Thyroid gland (tissue), 4 donors: Measurements from ENCODE around the gene NDRG3. TPM values are rescaled to one million over a fixed set of nuclear protein-coding genes. Genes with fewer than 3 reads are reported as not detected.

Source experiments
- DNase-seq, 2 donors: peaks; one replicate each; pipeline ENCODE4 v3.0.0-alpha.2; 2019
- H3K27ac ChIP-seq, 3 donors: fragments of 200-600 bp; sonication (generic); 1 replicate in 2 of 3; 2 replicates in 1 of 3; pipeline ENCODE4 v1.5.1; 2016 to 2019; ENCODE audit warnings: mild to moderate bottlenecking in 1 of 3, moderate library complexity in 1 of 3
- H3K27me3 ChIP-seq: fragments of 200-600 bp; sonication (generic); one replicate; pipeline ENCODE4 v1.5.1; 2019
- H3K36me3 ChIP-seq, 2 donors: fragments of 200-600 bp; sonication (generic); one replicate each; pipeline ENCODE4 v1.5.1; 2016 to 2019
- H3K4me1 ChIP-seq, 2 donors: fragments of 200-600 bp; sonication (generic); one replicate each; pipeline ENCODE4 v1.5.1; 2017 to 2019
- H3K4me3 ChIP-seq, 3 donors: fragments of 200-600 bp; sonication (generic); replicated peaks in 1 of 3; 1 replicate in 2 of 3; 2 replicates in 1 of 3; pipeline ENCODE4 v1.5.1; 2016; ENCODE audit warnings: mild to moderate bottlenecking in 1 of 3
- H3K9me3 ChIP-seq: fragments of 200-600 bp; sonication (generic); one replicate; pipeline ENCODE4 v1.5.1; 2017
- POLR2A ChIP-seq, 2 donors: fragments of 450-650 bp; IDR thresholded peaks; one replicate each; pipeline ENCODE4 v1.6.1; 2017; ENCODE audit warnings: antibody characterized with exemption in 2 of 2, mild to moderate bottlenecking in 2 of 2, moderate library complexity in 1 of 2
- WGBS, 2 donors: methylation state at CpG; one replicate each; pipeline ENCODE4 v1.1.5; 2017; 5-methylcytosine and 5-hydroxymethylcytosine counted together
- intact Hi-C: fragments of 100-400 bp; cut with DNase I; formaldehyde crosslinking; loops from one replicate; pipeline ENCODE4 v1.15.1; 2023
- total RNA-seq, 4 donors: library from RNA; depleted of rRNA; stranded (reverse); fragments of >200 nt; gene quantifications; one replicate each; pipeline ENCODE4 v1.2.3, GENCODE V29; 2016
- TF ChIP-seq, protein P1 (sequence below), 6 experiments: fragments of 200-600 bp in 3 of 6; fragments of 450-650 bp in 3 of 6; sonication (generic) in 3 of 6; IDR thresholded peaks; one replicate each; pipeline ENCODE4 v1.5.1; 2016 to 2019; ENCODE audit warnings: antibody characterized with exemption in 6 of 6, mild to moderate bottlenecking in 2 of 6, inconsistent platforms in 1 of 6, moderate library complexity in 1 of 6

The NDRG3 gene
- 10 to 100 TPM; 14.6 to 32.1 (median 27.9) TPM for total RNA-seq

DNA sequence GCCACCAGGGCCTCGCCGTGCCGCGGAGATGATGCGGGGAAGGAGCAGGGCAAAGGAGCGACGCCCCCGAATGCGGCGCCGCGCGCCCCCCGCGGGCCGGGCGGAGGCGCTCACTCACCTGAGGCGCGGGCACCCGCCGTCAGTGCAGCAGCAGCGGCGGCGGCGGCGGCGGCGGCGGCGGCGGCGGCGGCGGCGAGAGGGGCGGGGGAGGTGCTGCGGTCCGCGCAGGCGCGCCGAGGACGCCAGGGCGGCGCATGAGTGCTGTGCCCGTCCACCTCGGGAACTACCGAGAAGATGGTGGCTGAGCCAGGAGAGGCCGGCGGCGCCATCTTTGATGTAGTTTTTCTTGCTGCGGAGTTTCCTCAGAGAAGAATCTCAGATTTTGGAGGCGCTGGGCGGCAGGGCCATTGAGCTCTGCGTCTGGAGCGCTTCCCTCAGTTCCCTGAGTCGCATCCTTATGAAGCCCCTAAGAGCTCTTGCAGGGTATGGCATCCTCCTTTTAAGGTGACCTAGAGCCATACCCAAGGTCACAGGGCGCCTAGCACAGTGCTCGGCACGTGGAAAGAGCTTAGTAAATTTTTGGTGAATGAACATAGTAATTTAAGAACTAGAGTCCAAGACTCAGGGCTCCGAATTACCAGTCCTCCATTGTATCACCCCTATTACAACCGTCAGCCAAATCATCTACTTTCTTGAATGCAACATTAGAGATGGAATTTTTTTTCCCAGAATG, at the start of gene NDRG3:
TSS of gene NDRG3 (minus strand) at position 164 of the 733 bp plus-strand sequence. CDS start 24,355 bp downstream, outside the sequence.
- Histone ChIP-seq H3K4me1 (peaks cover 5 to 8% of the 10 kb centered on the region in 2 donors), H3K27me3 (no peaks in the 10 kb centered on the region), H3K36me3 (no peaks in the 10 kb centered on the region), H3K9me3 (no peaks in the 10 kb centered on the region), H3K4me3 (peak within 1 kb of the TSS; percentile 64 to 95 (median 79)), H3K27ac (peak within 1 kb of the TSS in 2 of 3 donors; percentile 47 to 73)
- intact Hi-C loops: no loop called here
- WGBS, 2 donors: 35 to 61% methylated on average over 5 to 6 of the region's 63 CpGs
- TF ChIP-seq, protein P1, sequence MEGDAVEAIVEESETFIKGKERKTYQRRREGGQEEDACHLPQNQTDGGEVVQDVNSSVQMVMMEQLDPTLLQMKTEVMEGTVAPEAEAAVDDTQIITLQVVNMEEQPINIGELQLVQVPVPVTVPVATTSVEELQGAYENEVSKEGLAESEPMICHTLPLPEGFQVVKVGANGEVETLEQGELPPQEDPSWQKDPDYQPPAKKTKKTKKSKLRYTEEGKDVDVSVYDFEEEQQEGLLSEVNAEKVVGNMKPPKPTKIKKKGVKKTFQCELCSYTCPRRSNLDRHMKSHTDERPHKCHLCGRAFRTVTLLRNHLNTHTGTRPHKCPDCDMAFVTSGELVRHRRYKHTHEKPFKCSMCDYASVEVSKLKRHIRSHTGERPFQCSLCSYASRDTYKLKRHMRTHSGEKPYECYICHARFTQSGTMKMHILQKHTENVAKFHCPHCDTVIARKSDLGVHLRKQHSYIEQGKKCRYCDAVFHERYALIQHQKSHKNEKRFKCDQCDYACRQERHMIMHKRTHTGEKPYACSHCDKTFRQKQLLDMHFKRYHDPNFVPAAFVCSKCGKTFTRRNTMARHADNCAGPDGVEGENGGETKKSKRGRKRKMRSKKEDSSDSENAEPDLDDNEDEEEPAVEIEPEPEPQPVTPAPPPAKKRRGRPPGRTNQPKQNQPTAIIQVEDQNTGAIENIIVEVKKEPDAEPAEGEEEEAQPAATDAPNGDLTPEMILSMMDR (IDR thresholded peaks at IDR 0.05): peak in 2 of 6 experiments; percentile 12 to 29
- peak in 1 of 2 donors; percentile 46 for TF ChIP-seq POLR2A (IDR thresholded peaks at IDR 0.05)
- DNase-seq: peak; percentile 96

DNA sequence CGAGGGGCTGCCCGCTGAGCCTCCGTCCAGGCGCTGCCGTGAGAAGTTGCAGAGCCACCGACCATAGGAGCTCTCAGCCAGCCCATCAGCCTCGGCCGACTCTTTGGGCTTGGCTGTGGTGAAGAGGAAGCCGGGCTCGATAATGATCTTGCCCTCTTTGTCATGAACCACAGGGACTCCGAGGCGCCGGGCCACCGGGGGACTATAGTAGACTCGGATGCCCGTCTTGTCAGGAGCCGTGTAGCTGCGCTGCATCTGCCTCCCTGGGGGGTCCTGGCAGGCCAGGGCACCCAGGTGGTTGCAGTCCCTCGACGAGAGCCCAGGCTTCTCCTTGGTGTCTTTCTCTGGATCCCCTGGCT, 48.2 kb upstream of the NDRG3 start:
- Histone ChIP-seq H3K36me3 (peaks cover 49 to 50% of the 10 kb centered on the region in 2 donors), H3K27ac (no peak overlapping the region), H3K9me3 (no peaks in the 10 kb centered on the region), H3K4me3 (no peak overlapping the region), H3K4me1 (peaks cover 0 to 19% of the 10 kb centered on the region in 2 donors), H3K27me3 (no peaks in the 10 kb centered on the region)
- TF ChIP-seq POLR2A (IDR thresholded peaks at IDR 0.05): no peak
- TF ChIP-seq, protein P1 (IDR thresholded peaks at IDR 0.05): no peak
- 89 to 97% methylated on average over 6 to 15 of the region's 20 CpGs for WGBS, 2 donors
- intact Hi-C loops: no loop called here
- DNase-seq: no peak

DNA sequence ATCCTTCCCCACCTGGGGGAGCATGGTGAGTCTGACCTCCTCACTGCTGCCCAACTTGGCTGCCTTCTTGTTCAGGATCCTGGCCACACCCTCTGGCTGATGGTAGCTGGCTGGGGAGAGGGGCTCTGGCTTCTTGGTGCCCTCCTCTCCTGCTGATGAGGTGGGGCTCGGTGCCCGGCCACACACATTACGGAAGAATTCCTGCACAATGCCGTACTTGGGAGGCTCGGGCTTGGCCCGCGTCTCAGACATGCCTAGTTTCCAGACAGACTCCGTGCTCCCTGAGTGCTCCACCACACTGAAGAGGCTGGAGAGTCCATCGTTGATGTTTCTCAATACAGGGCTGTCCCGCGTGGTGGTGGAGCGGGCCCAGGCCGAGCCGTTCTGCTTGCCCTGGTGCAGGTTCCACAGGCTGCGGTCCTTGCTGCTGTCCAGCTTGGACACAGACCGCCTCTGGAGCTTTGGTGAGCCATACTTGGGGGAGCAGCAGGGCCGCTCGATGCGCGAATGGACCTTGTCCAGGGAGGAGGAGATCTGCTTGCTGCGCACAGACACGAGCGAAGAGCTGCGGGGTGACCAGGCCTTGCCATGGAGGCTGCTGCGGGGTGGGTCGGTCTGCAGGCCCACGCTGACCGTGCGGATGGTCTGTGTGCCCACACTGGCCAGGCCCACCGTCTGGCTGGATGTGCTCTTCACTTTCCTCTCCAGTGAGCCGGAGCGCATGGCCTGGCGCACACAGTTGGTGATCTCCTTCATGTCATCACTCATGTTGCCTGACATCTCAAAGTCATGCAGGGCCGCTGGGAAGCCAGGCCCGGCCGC, 47.6 kb upstream of the NDRG3 start:
- intact Hi-C loops: no loop called here
- no peak for DNase-seq
- Histone ChIP-seq H3K9me3 (no peaks in the 10 kb centered on the region), H3K36me3 (peaks cover 43 to 47% of the 10 kb centered on the region in 2 donors), H3K27ac (peak overlapping the region; percentile 73 to 75 (median 74)), H3K4me3 (no peak overlapping the region), H3K27me3 (no peaks in the 10 kb centered on the region), H3K4me1 (peaks cover 0 to 20% of the 10 kb centered on the region in 2 donors)
- 93 to 95% methylated on average over 7 to 31 of the region's 36 CpGs for WGBS, 2 donors
- TF ChIP-seq POLR2A (IDR thresholded peaks at IDR 0.05): no peak
- TF ChIP-seq, protein P1 (IDR thresholded peaks at IDR 0.05): no peak

DNA sequence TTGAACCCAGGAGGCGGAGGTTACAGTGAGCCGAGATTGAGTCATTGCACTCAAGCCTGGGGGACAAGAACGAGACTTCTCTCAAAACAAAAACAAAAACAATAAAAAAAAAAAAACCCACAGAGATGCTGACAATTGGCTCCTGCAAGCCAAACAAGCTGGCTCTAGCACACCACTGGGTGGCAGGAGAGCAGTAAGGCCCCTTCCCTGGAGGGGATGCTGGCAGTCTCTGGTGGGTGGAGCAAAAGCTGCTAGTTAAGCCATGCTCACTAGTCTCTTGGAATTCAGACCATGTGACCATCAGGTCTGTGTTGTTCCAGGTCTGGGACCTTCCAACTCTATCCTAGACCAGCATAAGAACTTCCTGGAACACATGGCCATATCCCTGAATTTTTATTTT, 46.5 kb upstream of the NDRG3 start:
- peak overlapping the region; percentile 73 to 75 (median 74) for H3K27ac ChIP-seq
- H3K4me3 ChIP-seq: no peak overlapping the region
- WGBS, 2 donors: 49 to 52% methylated on average over 3 of the region's 3 CpGs
- intact Hi-C loops: no loop called here
- TF ChIP-seq, protein P1 (IDR thresholded peaks at IDR 0.05): peak in 5 of 6 experiments; percentile 13 to 83 (median 64)
- no peak for TF ChIP-seq POLR2A (IDR thresholded peaks at IDR 0.05)
- peaks cover 32 to 36% of the 10 kb centered on the region in 2 donors for H3K36me3 ChIP-seq
- H3K27me3 ChIP-seq: no peaks in the 10 kb centered on the region
- peaks cover 0 to 20% of the 10 kb centered on the region in 2 donors for H3K4me1 ChIP-seq
- no peaks in the 10 kb centered on the region for H3K9me3 ChIP-seq
- DNase-seq: peak; percentile 94 to 96
